ENCODE measurements around the gene ANKRD17. TPM values are rescaled to one million over a fixed set of nuclear protein-coding genes. Genes with fewer than 3 reads are reported as not detected.

The ANKRD17 gene
- total and polyA plus RNA-seq, 2 of the 4 experiments (the other 2 are of a cell fraction), result 28.5 to 75.3 TPM

DNA sequence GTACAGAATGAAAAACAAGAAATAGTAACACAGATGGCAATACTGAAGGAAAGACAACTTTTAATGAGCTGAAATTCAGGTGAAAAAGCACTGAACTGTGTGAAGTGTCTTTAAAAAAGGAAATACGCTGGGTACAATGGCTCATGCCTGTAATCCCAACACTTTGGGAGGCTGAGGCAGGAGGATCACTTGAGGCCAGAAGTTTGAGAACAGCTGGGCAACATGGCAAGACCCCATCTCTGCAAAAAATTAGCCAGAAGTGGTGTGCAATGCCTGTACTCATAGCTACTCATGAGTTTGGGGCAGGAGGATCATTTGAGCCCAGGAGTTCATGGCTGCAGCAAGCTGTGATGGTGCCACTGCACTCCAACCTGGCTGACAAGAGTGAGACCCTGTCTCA lies 129.3 kb downstream of the ANKRD17 start:
- H3K36me3 ChIP-seq (ENCODE audit: control insufficient read depth, insufficient read depth, low read length), result peaks cover 25% of the 10 kb centered on the region

More for the DNA sequence above, 129.3 kb downstream of the ANKRD17 start:
- WGBS, 2 experiments (ENCODE audit: extremely low coverage in 2 of 2, insufficient read length in 1 of 2), result no CpG with 5 or more reads among the region's 1 CpG
- no peak overlapping the region for H2BK120ac ChIP-seq (ENCODE audit: low read depth, low read length)
- H3K79me1 ChIP-seq (ENCODE audit: low read depth in 1 of 2, low read length in 2 of 2), result peaks cover 11 to 27% of the 10 kb centered on the region in 2 experiments
- H3K4ac ChIP-seq (ENCODE audit: low read depth, low read length), result no peak overlapping the region
- H3K56ac ChIP-seq (ENCODE audit: extremely low read depth, insufficient read depth, low read length), result no peak overlapping the region
- no peak overlapping the region for H2BK20ac ChIP-seq (ENCODE audit: low read depth, low read length)
- H3K14ac ChIP-seq (replicated peaks; ENCODE audit: low read depth, low read length), result no peak overlapping the region
- CTCF ChIA-PET, result interaction anchor here (0.6 to 1.6 kb wide), 2 partner anchors 9 to 16 kb away, joined by 3 to 4 read pairs; no protein-coding TSS in a partner anchor
- DNase-seq, result no peak
- no peak overlapping the region for H3K27ac ChIP-seq (ENCODE audit: insufficient read depth, low read length)
- H4K8ac ChIP-seq (ENCODE audit: low read depth in 2 of 2, low read length in 2 of 2), result no peak overlapping the region
- POLR2A ChIA-PET (ENCODE audit: unreplicated experiment), result interaction anchor here (0.5 kb wide), 1 partner anchor 36 kb away, joined by 8 read pairs; no protein-coding TSS in a partner anchor
- H3K23ac ChIP-seq (ENCODE audit: low read depth, low read length), result no peak overlapping the region
- ATAC-seq (ENCODE audit: low read depth), result no peak
- dilution Hi-C loops (cut with HindIII; ENCODE audit: low sequenced_read_pairs, unreplicated experiment), result no loop called here
- H3K9me3 ChIP-seq (ENCODE audit: control insufficient read depth, insufficient read depth, low read length), result no peaks in the 10 kb centered on the region
- H2AK5ac ChIP-seq (ENCODE audit: low read depth, low read length), result no peak overlapping the region
- no peak overlapping the region for H3K4me2 ChIP-seq (ENCODE audit: low read depth, low read length)
- in situ Hi-C loops (cut with MboI; ENCODE audit: low sequenced_read_pairs), result no loop called here
- H4K20me1 ChIP-seq (ENCODE audit: insufficient read depth, low read length), result no peaks in the 10 kb centered on the region
- H4K91ac ChIP-seq (ENCODE audit: insufficient read depth, low read depth, low read length), result no peak overlapping the region
- H4K5ac ChIP-seq (ENCODE audit: low read depth, low read length), result no peak overlapping the region
- no peaks in the 10 kb centered on the region for H3K4me1 ChIP-seq (ENCODE audit: control insufficient read depth, insufficient read depth, low read length)
- no peak overlapping the region for H3K4me3 ChIP-seq (ENCODE audit: insufficient read depth, low read depth, low read length)
- BruUV-seq (replicated peaks), result no TSS peak
- H2AFZ ChIP-seq (replicated peaks; ENCODE audit: low read length, poor library complexity), result no peak overlapping the region
- no peaks in the 10 kb centered on the region for H3K27me3 ChIP-seq (ENCODE audit: control insufficient read depth, insufficient read depth, low read length)
- H2BK5ac ChIP-seq (ENCODE audit: low read depth, low read length, poor library complexity, severe bottlenecking), result no peak overlapping the region
- intact Hi-C loops (cut with micrococcal nuclease), result loop anchor here (5.0 kb wide), 1 partner anchor 128 kb away; the partner anchor contains the start of gene ANKRD17
- H3K9ac ChIP-seq (ENCODE audit: low read depth, low read length), result no peak overlapping the region
- H3K18ac ChIP-seq (ENCODE audit: low read depth, low read length), result no peak overlapping the region
- no peak overlapping the region for H2BK15ac ChIP-seq (ENCODE audit: low read depth, low read length)
- H3K9me1 ChIP-seq (ENCODE audit: insufficient read depth, low read length), result 0 out of 2 replicates have a peak, but pooled peaks cover 3% of the 10 kb centered on the region
- no peak for TF ChIP-seq RCOR1 (IDR thresholded peaks at IDR 0.05; ENCODE audit: insufficient replicate concordance, low read length)
- no peak for TF ChIP-seq CTCF (conservative IDR thresholded peaks at IDR 0.05; ENCODE audit: low read depth, low read length)
- no peak for TF ChIP-seq CEBPB (IDR thresholded peaks at IDR 0.05; ENCODE audit: low read depth, low read length)
- TF ChIP-seq USF2 (IDR thresholded peaks at IDR 0.05; ENCODE audit: low read depth, low read length), result no peak
- no peak for TF ChIP-seq MAZ (IDR thresholded peaks at IDR 0.05; ENCODE audit: borderline replicate concordance, low read depth, low read length)
- TF ChIP-seq NFE2L2 (IDR thresholded peaks at IDR 0.05; ENCODE audit: low read depth, low read length), result no peak
- TF ChIP-seq MAFK (IDR thresholded peaks at IDR 0.05; ENCODE audit: low read depth, low read length), result no peak
- TF ChIP-seq RAD21 (IDR thresholded peaks at IDR 0.05; ENCODE audit: low read length), result no peak
- TF ChIP-seq RFX5 (IDR thresholded peaks at IDR 0.05; ENCODE audit: low read depth, low read length), result no peak
- TF ChIP-seq MXI1 (IDR thresholded peaks at IDR 0.05; ENCODE audit: borderline replicate concordance, low read depth, low read length), result no peak
- TF ChIP-seq POLR2A (IDR thresholded peaks at IDR 0.05; ENCODE audit: low read depth, low read length), result no peak
- TF ChIP-seq SMC3 (IDR thresholded peaks at IDR 0.05; ENCODE audit: low read depth, low read length), result no peak
- TF ChIP-seq CHD1 (IDR thresholded peaks at IDR 0.05; ENCODE audit: low read depth, low read length), result no peak
- TF ChIP-seq BHLHE40 (IDR thresholded peaks at IDR 0.05; ENCODE audit: low read depth, low read length), result no peak
- H2AK9ac ChIP-seq (replicated peaks; ENCODE audit: low read depth, low read length, poor library complexity), result no peak overlapping the region

All from IMR-90 (cell line).